ENCODE measurements around the gene SIDT2. TPM values are rescaled to one million over a fixed set of nuclear protein-coding genes. Genes with fewer than 3 reads are reported as not detected.

The SIDT2 gene
- total RNA-seq, 2 donors from 2014 or later: 55.9 to 82.2 TPM

DNA sequence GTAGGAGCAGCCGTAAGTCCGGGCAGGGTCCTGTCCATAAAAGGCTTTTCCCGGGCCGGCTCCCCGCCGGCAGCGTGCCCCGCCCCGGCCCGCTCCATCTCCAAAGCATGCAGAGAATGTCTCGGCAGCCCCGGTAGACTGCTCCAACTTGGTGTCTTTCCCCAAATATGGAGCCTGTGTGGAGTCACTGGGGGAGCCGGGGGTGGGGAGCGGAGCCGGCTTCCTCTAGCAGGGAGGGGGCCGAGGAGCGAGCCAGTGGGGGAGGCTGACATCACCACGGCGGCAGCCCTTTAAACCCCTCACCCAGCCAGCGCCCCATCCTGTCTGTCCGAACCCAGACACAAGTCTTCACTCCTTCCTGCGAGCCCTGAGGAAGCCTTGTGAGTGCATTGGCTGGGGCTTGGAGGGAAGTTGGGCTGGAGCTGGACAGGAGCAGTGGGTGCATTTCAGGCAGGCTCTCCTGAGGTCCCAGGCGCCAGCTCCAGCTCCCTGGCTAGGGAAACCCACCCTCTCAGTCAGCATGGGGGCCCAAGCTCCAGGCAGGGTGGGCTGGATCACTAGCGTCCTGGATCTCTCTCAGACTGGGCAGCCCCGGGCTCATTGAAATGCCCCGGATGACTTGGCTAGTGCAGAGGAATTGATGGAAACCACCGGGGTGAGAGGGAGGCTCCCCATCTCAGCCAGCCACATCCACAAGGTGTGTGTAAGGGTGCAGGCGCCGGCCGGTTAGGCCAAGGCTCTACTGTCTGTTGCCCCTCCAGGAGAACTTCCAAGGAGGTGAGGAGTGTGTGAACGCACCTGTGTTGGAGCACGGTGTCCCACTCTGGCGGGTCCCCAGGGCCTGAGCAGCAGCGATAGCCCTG is 20.7 kb downstream of the SIDT2 start, which contains the start of gene TAGLN:
TAGLN (plus strand) TSS at position 318 of the 863 bp plus-strand sequence. CDS start 3,644 bp downstream, outside the sequence.
- H3K9me3 ChIP-seq: no peaks in the 10 kb centered on the region
- DNase-seq (ENCODE audit: low spot score) (peak; percentile 85), ATAC-seq (ENCODE audit: insufficient number of reproducible peaks, low FRiP score, low read depth) (peak; percentile 85)
- TF ChIP-seq, protein P1, sequence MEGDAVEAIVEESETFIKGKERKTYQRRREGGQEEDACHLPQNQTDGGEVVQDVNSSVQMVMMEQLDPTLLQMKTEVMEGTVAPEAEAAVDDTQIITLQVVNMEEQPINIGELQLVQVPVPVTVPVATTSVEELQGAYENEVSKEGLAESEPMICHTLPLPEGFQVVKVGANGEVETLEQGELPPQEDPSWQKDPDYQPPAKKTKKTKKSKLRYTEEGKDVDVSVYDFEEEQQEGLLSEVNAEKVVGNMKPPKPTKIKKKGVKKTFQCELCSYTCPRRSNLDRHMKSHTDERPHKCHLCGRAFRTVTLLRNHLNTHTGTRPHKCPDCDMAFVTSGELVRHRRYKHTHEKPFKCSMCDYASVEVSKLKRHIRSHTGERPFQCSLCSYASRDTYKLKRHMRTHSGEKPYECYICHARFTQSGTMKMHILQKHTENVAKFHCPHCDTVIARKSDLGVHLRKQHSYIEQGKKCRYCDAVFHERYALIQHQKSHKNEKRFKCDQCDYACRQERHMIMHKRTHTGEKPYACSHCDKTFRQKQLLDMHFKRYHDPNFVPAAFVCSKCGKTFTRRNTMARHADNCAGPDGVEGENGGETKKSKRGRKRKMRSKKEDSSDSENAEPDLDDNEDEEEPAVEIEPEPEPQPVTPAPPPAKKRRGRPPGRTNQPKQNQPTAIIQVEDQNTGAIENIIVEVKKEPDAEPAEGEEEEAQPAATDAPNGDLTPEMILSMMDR (IDR thresholded peaks at IDR 0.05): no peak
- H3K36me3 ChIP-seq: peaks cover 37% of the 10 kb centered on the region
- peak within 1 kb of the TSS; percentile 99 for H3K27ac ChIP-seq
- no peaks in the 10 kb centered on the region for H3K27me3 ChIP-seq (replicated peaks; ENCODE audit: insufficient read depth)
- H3K4me1 ChIP-seq (ENCODE audit: control insufficient read depth in 1 of 2, low read depth in 2 of 2): peaks cover 0 to 30% of the 10 kb centered on the region in 2 donors
- peak within 1 kb of the TSS; percentile 81 for H3K4me3 ChIP-seq

DNA sequence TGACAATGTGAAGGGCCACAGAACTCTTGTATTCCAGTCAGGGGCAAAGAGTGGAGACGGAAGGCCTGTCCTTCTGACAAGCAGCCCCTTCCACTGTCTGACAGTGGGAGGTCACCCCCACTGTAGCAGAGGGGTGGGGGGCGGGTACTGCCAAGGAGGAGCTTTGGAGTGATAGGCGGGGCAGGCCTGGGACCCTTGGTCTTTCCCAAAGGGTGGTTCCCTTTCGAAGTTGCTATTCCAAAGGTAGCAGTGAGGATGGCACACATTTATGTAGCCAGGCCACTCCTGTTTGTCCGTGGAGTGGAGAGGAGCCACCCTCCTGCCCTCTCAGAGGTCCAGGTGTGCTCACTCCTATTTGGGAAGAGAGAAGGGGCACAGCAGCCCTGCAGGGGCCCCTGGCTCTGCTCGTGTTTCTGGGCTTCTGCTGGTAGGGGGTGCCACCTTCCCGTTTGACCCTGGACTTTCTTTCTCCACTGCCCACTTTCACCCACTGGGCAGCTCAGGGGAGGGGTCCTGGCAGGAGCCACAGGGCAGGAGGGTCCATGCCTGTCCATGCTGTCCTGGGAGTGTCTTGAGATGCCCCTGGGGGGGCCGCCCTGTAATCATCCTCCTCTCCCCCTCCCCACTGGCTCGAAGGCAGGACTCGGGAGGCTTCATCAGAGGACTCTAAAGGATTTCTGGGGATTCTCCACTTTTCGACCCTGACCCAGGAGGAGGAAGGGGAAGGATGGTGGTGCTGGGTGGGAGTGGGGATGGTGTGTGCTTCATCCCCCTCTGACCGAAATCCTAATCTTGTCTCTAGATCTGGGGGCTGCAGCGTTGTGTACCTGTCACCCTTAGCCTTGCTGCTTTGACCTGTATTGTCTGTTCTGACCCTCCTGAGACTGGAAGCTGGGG is 21.6 kb downstream of the SIDT2 start:
- Histone ChIP-seq H3K4me1 (ENCODE audit: control insufficient read depth in 1 of 2, low read depth in 2 of 2) (peaks cover 3 to 39% of the 10 kb centered on the region in 2 donors), H3K4me3 (peak overlapping the region; percentile 81), H3K9me3 (no peaks in the 10 kb centered on the region), H3K27ac (peak overlapping the region; percentile 99), H3K36me3 (peaks cover 46% of the 10 kb centered on the region), H3K27me3 (replicated peaks; ENCODE audit: insufficient read depth) (no peaks in the 10 kb centered on the region)
- DNase-seq (ENCODE audit: low spot score) (no peak), ATAC-seq (ENCODE audit: insufficient number of reproducible peaks, low FRiP score, low read depth) (no peak)
- TF ChIP-seq, protein P1 (IDR thresholded peaks at IDR 0.05): no peak

DNA sequence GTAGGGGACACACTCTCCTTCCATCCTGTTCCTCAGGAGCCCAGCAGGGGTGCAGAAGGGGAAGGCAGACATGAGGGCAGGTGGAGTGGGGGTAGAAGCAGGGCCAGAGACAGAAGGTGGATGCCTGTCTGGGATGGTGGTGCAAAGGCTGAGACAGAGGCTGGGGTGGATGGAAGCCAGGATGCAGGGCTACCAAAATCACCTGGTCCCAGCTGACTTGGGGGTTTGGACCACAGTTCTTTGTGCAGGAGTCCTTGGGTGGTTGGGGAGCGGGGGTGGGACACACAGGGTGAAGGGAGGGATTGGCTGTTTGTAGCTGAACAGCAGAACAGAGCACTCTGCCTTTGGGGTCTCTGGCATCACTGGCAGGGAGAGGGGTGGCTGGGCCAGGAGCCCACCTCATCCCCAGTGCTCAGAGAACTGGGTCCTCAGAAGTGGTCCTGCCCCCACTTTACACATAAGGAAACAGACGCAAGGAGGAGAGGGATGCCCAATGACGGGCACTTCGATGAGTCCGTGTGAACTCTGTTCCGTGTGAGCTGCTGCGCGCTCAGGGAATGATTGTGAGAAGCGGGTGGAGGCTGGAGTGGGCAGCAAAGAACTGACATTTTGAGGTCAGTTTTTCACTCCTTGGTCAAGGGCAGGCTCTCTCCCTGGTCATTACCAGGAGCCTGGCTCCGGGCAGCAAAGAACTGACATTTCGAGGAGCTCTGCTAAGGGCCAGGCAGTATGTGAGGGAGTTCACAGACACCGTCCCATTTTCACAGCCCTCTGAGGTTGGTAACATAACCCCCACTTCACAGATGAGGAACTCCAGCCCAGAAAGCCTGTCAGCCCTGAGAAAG is 22.5 kb downstream of the SIDT2 start:
- peak overlapping the region; percentile 81 for H3K4me3 ChIP-seq
- H3K36me3 ChIP-seq: peaks cover 47% of the 10 kb centered on the region
- H3K4me1 ChIP-seq (ENCODE audit: control insufficient read depth in 1 of 2, low read depth in 2 of 2): peaks cover 5 to 47% of the 10 kb centered on the region in 2 donors
- no peak for DNase-seq (ENCODE audit: low spot score)
- no peaks in the 10 kb centered on the region for H3K9me3 ChIP-seq
- ATAC-seq (ENCODE audit: insufficient number of reproducible peaks, low FRiP score, low read depth): no peak
- no peaks in the 10 kb centered on the region for H3K27me3 ChIP-seq (replicated peaks; ENCODE audit: insufficient read depth)
- peak overlapping the region; percentile 99 for H3K27ac ChIP-seq
- TF ChIP-seq, protein P1 (IDR thresholded peaks at IDR 0.05): no peak

DNA sequence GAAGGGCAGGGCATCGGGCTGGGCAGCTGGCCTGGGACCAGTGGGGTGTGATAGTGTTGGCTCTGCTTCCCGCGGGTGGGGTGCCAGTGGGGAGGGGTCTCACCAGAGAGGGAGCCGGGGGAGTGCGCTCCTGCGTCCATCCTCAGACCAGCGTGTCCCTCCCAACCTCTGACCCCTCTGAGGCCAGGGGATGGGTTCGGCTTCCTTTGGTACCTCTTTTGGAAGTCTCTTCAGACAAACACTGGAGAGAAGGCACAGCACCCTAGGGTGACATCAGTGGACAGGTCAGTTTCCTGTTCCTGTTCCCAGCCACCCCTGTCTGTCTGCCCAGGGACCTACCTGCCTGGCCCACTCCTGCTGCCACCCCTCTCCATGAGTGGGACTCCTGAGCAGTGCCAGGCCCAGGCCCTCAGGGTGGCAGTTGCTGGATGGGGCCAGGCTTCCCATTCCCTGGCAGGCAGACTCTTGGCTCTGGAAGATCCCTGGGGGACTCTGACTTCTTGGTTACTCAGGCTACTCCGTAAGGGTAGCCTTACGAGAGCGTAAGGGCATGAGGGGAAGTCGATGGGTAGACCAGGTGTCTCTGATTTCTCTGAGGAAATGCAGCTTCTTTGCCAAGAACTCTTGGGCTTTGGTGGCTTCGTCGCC is 23.2 kb downstream of the SIDT2 start:
- Histone ChIP-seq H3K4me1 (ENCODE audit: control insufficient read depth in 1 of 2, low read depth in 2 of 2) (peaks cover 5 to 49% of the 10 kb centered on the region in 2 donors), H3K36me3 (peaks cover 50% of the 10 kb centered on the region), H3K9me3 (no peaks in the 10 kb centered on the region), H3K27ac (peak overlapping the region; percentile 99), H3K4me3 (peak overlapping the region; percentile 81), H3K27me3 (replicated peaks; ENCODE audit: insufficient read depth) (no peaks in the 10 kb centered on the region)
- TF ChIP-seq, protein P1 (IDR thresholded peaks at IDR 0.05): no peak
- DNase-seq (ENCODE audit: low spot score) (no peak), ATAC-seq (ENCODE audit: insufficient number of reproducible peaks, low FRiP score, low read depth) (no peak)
